Anterior cingulate cortex (tissue), 58 donors: Measurements from ENCODE around the gene GGA2.

Experiments
- DNase-seq, 58 donors: peaks; one replicate each; lab custom pipeline; 2025; lab: John Stamatoyannopoulos, UW

Gene GGA2

GRCh38 chr16:23505671-23506605, 4.4 kb downstream of the GGA2 start:
- no peak for DNase-seq

- DNase-seq, result no peak
These were observed 5.1 kb downstream of the GGA2 start for GRCh38 chr16:23505180-23505665.

GRCh38 chr16:23504453-23505179, 5.7 kb downstream of the GGA2 start:
- peak in 37 of 58 donors; percentile 4 to 59 (median 34) for DNase-seq

- DNase-seq, result no peak
These were observed 6.2 kb downstream of the GGA2 start for GRCh38 chr16:23504076-23504452.

GRCh38 chr16:23502466-23502865, 7.8 kb downstream of the GGA2 start:
- DNase-seq, result no peak

GRCh38 chr16:23501291-23501690, 9.0 kb downstream of the GGA2 start:
- no peak for DNase-seq

GRCh38 chr16:23500862-23501225, 9.4 kb downstream of the GGA2 start:
- no peak for DNase-seq

- DNase-seq, result peak in 1 of 58 donors; percentile 0
These were observed 10.0 kb downstream of the GGA2 start for GRCh38 chr16:23500212-23500861.

GRCh38 chr16:23499801-23500200, 10.5 kb downstream of the GGA2 start:
- DNase-seq, result peak in 1 of 58 donors; percentile 45

GRCh38 chr16:23498863-23499262, 11.4 kb downstream of the GGA2 start:
- no peak for DNase-seq

GRCh38 chr16:23497543-23497868, 12.8 kb downstream of the GGA2 start:
- no peak for DNase-seq

- DNase-seq, result no peak
These were observed 13.3 kb downstream of the GGA2 start for GRCh38 chr16:23496821-23497542.

- DNase-seq, result no peak
These were observed 14.6 kb downstream of the GGA2 start for GRCh38 chr16:23495671-23496070.

GRCh38 chr16:23494188-23494587, 16.1 kb downstream of the GGA2 start:
- DNase-seq, result peak in 2 of 58 donors; percentile 0 to 24

- no peak for DNase-seq
These were observed 18.6 kb downstream of the GGA2 start for GRCh38 chr16:23491490-23492391.

GRCh38 chr16:23486480-23486879, 23.8 kb downstream of the GGA2 start:
- DNase-seq, result no peak

- DNase-seq, result no peak
These were observed 24.5 kb downstream of the GGA2 start for GRCh38 chr16:23485841-23486240.

- DNase-seq, result no peak
These were observed 25.1 kb downstream of the GGA2 start for GRCh38 chr16:23485257-23485614.

GRCh38 chr16:23484510-23485256, 25.6 kb downstream of the GGA2 start:
- DNase-seq, result no peak
